Nephron (organoid): Measurements from ENCODE around the gene EXOC2.
A peak's percentile ranks its signal among the peaks of the same experiment; 100 is the strongest.

ENCODE experiments used
- H3K27ac Mint-ChIP-seq, 3 experiments: 2 replicates each; pipeline ENCODE4 v1.8.0; 2020; ENCODE audit warnings: mixed read lengths in 3 of 3, mild to moderate bottlenecking in 2 of 3, moderate library complexity in 1 of 3
- H3K27me3 Mint-ChIP-seq: 2 replicates; pipeline ENCODE4 v1.8.0; 2021; ENCODE audit warnings: low read depth, mild to moderate bottlenecking, moderate library complexity, mixed read lengths
- H3K36me3 Mint-ChIP-seq: 2 replicates; pipeline ENCODE4 v1.8.0; 2020; ENCODE audit warnings: low read depth, mixed read lengths
- H3K4me1 Mint-ChIP-seq: 2 replicates; pipeline ENCODE4 v1.8.0; 2020; ENCODE audit warnings: mixed read lengths
- H3K4me3 Mint-ChIP-seq, 3 experiments: 2 replicates each; pipeline ENCODE4 v1.8.0; 2020; ENCODE audit warnings: mild to moderate bottlenecking in 3 of 3, mixed read lengths in 3 of 3, moderate library complexity in 2 of 3
- H3K9me3 Mint-ChIP-seq: 2 replicates; pipeline ENCODE4 v1.8.0; 2020; ENCODE audit warnings: mixed read lengths
- TF ChIP-seq, protein P1 (sequence below), 3 experiments: fragments of 200-600 bp; sonication (generic); IDR thresholded peaks; one replicate each; pipeline ENCODE4 v1.5.0; 2021; ENCODE audit warnings: antibody characterized with exemption in 3 of 3; ENCODE audit not compliant: unreplicated experiment in 3 of 3

The EXOC2 gene

DNA sequence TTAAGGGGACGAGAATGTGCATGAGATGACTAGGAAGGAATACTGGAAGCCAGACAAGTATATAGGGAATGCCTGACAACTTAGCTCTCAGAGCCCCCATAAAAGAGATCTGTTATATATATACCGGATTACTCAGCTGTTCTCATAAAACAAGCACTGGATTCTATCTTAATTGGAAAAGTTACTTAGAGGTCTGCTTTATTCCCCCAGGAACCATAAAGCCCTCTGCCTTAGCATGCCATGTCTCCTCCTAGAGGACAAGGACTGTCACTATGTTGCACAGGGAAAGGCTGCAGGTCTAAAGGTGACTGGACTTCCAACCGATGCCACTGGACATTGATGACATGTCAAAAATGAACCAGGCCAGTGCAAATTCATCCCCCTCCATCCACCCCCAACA, 6.4 kb downstream of the EXOC2 start:
- Mint-ChIP-seq H3K4me1 (peaks cover 39% of the 10 kb centered on the region), H3K9me3 (no peaks in the 10 kb centered on the region), H3K27ac (no peak overlapping the region), H3K4me3 (no peak overlapping the region), H3K36me3 (peaks cover 8% of the 10 kb centered on the region), H3K27me3 (peaks cover 16% of the 10 kb centered on the region)
- TF ChIP-seq, protein P1, sequence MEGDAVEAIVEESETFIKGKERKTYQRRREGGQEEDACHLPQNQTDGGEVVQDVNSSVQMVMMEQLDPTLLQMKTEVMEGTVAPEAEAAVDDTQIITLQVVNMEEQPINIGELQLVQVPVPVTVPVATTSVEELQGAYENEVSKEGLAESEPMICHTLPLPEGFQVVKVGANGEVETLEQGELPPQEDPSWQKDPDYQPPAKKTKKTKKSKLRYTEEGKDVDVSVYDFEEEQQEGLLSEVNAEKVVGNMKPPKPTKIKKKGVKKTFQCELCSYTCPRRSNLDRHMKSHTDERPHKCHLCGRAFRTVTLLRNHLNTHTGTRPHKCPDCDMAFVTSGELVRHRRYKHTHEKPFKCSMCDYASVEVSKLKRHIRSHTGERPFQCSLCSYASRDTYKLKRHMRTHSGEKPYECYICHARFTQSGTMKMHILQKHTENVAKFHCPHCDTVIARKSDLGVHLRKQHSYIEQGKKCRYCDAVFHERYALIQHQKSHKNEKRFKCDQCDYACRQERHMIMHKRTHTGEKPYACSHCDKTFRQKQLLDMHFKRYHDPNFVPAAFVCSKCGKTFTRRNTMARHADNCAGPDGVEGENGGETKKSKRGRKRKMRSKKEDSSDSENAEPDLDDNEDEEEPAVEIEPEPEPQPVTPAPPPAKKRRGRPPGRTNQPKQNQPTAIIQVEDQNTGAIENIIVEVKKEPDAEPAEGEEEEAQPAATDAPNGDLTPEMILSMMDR (IDR thresholded peaks at IDR 0.05; ENCODE audit: unreplicated experiment in 3 of 3): peak in 2 of 3 experiments; percentile 26 to 45

DNA sequence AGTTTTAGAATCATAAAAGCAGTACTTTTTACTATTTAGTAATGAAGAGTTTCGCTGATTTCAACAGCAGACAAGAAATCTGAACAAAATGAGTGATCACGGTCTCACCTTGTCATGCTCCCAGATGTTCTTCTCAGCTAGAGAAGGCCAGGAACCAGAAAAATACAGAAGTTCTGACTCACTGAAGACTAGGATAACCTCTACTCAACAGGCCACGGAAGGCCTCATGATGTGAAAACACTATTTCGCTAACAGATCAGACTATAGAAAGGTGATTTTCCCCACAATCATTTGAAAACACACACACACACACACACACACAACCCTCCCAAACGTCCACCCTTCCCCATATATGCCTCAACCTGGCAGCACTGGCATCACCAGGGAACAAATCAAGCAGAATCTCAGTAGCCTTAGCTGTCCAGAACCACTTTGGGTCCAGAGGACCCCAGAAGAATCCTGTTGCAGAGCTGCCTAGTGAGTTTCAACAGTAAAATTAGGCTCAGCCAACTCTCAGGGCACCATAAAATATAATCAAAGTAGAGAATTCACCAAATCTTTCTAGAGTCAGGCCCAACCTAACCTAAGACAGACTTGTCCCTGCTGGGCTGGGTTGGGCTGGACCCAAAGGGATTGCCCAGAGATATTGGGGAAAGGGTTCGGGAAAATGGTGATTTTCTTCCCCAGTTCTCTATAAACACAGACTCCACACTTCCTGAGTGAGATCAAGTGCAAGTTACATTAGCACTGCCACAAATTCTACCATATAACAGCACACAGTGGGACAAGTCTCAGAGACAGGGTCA, 7.9 kb downstream of the EXOC2 start:
- H3K4me1 Mint-ChIP-seq: peaks cover 36% of the 10 kb centered on the region
- H3K36me3 Mint-ChIP-seq: peaks cover 8% of the 10 kb centered on the region
- H3K27me3 Mint-ChIP-seq: peaks cover 20% of the 10 kb centered on the region
- H3K27ac Mint-ChIP-seq: peak overlapping the region in 2 of 3 experiments; percentile 15 to 39
- TF ChIP-seq, protein P1 (IDR thresholded peaks at IDR 0.05; ENCODE audit: unreplicated experiment in 3 of 3): no peak
- peak overlapping the region in 1 of 3 experiments; percentile 34 for H3K4me3 Mint-ChIP-seq
- H3K9me3 Mint-ChIP-seq: no peaks in the 10 kb centered on the region

DNA sequence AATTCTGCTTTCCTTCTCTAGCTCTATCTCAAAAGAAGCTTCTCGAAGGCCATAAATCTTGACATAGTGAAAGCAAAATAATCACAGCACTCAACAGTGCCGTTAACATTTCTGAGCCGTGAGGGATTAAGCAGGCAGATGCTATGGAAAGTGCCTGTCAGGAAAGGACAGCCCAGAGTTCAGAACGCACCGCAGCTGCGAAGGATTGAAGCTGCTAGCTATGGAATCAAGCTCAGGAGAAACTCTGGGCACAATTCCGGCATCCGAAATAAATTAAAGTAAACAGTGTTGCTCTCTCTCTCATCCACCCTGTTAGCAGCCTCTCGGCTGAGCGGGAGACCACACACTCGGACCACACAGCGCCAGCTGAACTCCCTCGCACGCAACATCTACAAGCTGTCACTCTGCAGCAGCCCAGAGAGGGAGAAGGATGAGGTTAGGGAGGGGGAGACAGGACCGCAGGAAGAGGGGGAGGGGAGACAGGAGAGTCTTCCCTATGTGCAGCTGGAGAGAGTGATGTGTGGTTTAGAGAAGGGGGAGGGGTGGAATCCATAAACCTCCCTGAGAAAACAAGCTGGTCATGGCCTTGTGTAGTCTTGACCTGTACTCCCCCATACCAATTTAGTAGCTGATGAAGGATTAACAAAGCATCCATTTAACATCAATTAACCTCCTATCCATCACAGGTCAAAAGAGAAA, 9.0 kb downstream of the EXOC2 start:
- H3K27me3 Mint-ChIP-seq: peaks cover 25% of the 10 kb centered on the region
- H3K4me1 Mint-ChIP-seq: peaks cover 36% of the 10 kb centered on the region
- H3K27ac Mint-ChIP-seq: peak overlapping the region; percentile 48 to 89 (median 81)
- TF ChIP-seq, protein P1 (IDR thresholded peaks at IDR 0.05; ENCODE audit: unreplicated experiment in 3 of 3): no peak
- no peaks in the 10 kb centered on the region for H3K9me3 Mint-ChIP-seq
- H3K36me3 Mint-ChIP-seq: no peaks in the 10 kb centered on the region
- H3K4me3 Mint-ChIP-seq: peak overlapping the region; percentile 52 to 66 (median 62)

DNA sequence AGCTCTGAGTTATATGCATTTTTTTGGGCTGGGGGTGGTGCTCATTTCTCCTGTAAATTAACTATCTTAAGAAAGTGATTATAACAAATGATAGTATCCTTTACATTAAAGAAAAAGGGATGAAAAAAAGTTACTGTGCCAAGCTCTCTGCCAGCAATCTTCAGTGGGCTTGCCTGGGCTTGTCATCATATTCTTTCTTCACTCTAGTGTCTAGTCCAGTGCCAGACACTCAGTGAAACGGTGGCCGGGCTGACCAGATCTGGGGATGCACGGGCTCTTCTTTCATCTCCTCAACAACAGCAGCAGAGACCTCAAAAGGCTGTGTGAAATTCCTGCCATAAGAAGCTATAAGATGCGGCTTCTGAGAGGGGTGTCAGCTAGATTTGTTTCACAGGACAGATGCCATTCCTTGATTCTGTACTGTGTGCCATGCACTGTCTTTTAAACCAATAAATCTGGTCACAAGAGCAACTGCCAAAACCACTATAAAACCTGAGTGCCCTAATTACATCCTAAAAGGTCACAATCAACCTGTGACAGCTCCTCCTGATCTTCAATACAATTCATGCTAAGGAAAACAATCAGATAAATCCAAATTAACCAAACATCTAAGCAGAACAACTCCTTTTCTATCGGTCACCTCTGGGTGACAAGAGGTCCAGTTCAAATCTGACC, 12.1 kb downstream of the EXOC2 start:
- H3K4me3 Mint-ChIP-seq: no peak overlapping the region
- H3K27me3 Mint-ChIP-seq: peaks cover 32% of the 10 kb centered on the region
- H3K27ac Mint-ChIP-seq: no peak overlapping the region
- peaks cover 5% of the 10 kb centered on the region for H3K36me3 Mint-ChIP-seq
- TF ChIP-seq, protein P1 (IDR thresholded peaks at IDR 0.05; ENCODE audit: unreplicated experiment in 3 of 3): no peak
- peaks cover 5% of the 10 kb centered on the region for H3K9me3 Mint-ChIP-seq
- peaks cover 36% of the 10 kb centered on the region for H3K4me1 Mint-ChIP-seq

DNA sequence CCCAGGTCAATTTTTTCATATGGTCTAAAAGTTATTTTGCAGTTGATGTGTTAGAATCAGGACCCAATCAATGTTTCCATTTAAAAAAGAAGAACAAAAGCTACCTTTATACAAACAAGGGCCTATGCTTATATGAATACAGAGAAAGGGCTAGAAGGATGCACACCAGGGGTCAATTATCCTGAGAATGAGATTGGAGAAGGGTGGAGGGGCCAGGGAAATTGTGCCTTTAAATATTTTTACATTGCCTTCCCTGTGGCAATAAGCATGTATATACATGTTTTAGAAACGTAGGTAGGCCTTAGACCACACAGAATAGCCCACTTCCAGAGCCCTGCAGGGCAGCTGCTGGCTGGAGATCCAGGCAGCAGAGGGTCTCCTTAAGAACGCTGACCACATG, 12.7 kb downstream of the EXOC2 start:
- H3K36me3 Mint-ChIP-seq: peaks cover 5% of the 10 kb centered on the region
- H3K4me1 Mint-ChIP-seq: peaks cover 31% of the 10 kb centered on the region

More for the DNA sequence above, 12.7 kb downstream of the EXOC2 start:
- peaks cover 5% of the 10 kb centered on the region for H3K9me3 Mint-ChIP-seq
- peaks cover 28% of the 10 kb centered on the region for H3K27me3 Mint-ChIP-seq
- TF ChIP-seq, protein P1 (IDR thresholded peaks at IDR 0.05; ENCODE audit: unreplicated experiment in 3 of 3): no peak
- H3K27ac Mint-ChIP-seq: peak overlapping the region in 1 of 3 experiments; percentile 48
- no peak overlapping the region for H3K4me3 Mint-ChIP-seq
